Duodenal mucosa (tissue), 2 donors: Measurements from ENCODE around the gene RASSF5.

Experiments
- H3K27ac ChIP-seq: one replicate; pipeline ENCODE4 v1.7.0; 2013; ENCODE audit warnings: low read depth, low read length
- H3K27me3 ChIP-seq, 2 donors: one replicate each; pipeline ENCODE4 v1.7.0; 2013; ENCODE audit warnings: low read length in 2 of 2, control low read depth in 1 of 2; ENCODE audit not compliant: insufficient read depth in 2 of 2, control insufficient read depth in 1 of 2
- H3K36me3 ChIP-seq, 2 donors: one replicate each; pipeline ENCODE4 v1.7.0; 2013; ENCODE audit warnings: low read length in 2 of 2, control low read depth in 1 of 2; ENCODE audit not compliant: insufficient read depth in 2 of 2, control insufficient read depth in 1 of 2
- H3K4me1 ChIP-seq, 2 donors: one replicate each; pipeline ENCODE4 v1.7.0; 2013; ENCODE audit warnings: low read length in 2 of 2, control low read depth in 1 of 2; ENCODE audit not compliant: insufficient read depth in 2 of 2, control insufficient read depth in 1 of 2
- H3K4me3 ChIP-seq, 2 donors: one replicate each; pipeline ENCODE4 v1.7.0; 2013; ENCODE audit warnings: low read length in 2 of 2, low read depth in 1 of 2
- H3K9ac ChIP-seq, 2 donors: one replicate each; pipeline ENCODE4 v1.7.0; 2013; ENCODE audit warnings: low read length in 2 of 2, low read depth in 1 of 2
- H3K9me3 ChIP-seq, 2 donors: one replicate each; pipeline ENCODE4 v1.7.0; 2013; ENCODE audit warnings: low read length in 2 of 2, control low read depth in 1 of 2; ENCODE audit not compliant: control insufficient read depth in 1 of 2

RASSF5 gene

GRCh38 chr1:206503591-206504362, 3.6 kb upstream of the RASSF5 start:
- Histone ChIP-seq H3K27me3 (peaks cover 8 to 9% of the 10 kb centered on the region in 2 donors), H3K4me1 (peaks cover 19 to 30% of the 10 kb centered on the region in 2 donors), H3K9ac (no peak overlapping the region), H3K9me3 (no peaks in the 10 kb centered on the region), H3K27ac (no peak overlapping the region), H3K36me3 (no peaks in the 10 kb centered on the region), H3K4me3 (no peak overlapping the region)

DNA sequence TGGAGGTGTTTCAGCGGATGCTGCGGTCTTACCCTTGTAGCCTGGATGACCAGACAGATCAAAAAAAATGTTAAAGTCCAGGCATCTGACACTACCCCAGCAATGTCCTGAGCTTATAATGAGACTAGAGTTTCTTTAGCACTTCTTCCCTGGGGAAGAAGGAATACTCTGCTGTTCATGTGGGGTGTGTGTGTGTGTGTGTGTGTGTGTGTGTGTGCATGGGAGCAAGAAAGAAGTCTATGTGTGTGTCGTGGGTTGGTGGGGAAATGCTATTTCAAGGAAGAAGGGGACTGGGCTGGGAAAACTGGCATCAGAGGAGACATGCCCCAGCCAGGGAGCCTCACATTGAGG, 3.0 kb upstream of the RASSF5 start:
- no peaks in the 10 kb centered on the region for H3K36me3 ChIP-seq
- peaks cover 19 to 32% of the 10 kb centered on the region in 2 donors for H3K4me1 ChIP-seq
- no peak overlapping the region for H3K9ac ChIP-seq
- no peak overlapping the region for H3K4me3 ChIP-seq
- no peaks in the 10 kb centered on the region for H3K9me3 ChIP-seq
- no peak overlapping the region for H3K27ac ChIP-seq
- H3K27me3 ChIP-seq: peaks cover 8 to 9% of the 10 kb centered on the region in 2 donors

DNA sequence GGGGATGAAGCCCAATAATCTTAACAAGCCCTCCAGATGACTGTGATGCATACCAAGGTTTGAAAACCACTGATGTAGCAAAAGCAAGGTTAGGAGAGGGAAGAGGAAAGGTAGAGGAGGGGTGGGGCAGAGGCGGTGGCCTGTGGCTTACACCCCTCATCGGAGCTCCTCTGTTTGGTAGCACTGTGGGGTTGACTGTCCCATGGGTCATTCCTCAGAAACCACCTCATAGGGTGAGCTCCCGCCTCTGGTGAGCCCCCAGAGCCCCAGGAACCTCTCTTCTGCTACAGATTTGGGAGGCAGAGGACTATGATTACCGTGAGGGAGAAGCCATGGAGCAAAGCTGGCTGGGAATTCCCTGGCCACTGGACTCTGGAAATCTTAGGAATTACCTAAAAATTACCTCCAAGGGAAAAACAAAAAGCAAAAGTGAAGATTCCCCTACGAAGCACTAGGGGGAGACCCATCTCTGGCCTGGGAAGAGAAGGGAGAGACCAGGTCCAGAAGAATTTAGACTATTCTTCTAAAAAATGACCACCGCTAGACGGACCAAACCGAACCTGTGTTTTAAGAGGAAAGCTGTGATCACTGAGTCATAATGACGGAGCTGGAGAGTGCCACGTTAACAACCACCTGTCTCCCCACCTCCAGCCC, 1.5 kb upstream of the RASSF5 start:
- H3K27me3 ChIP-seq: peaks cover 8 to 9% of the 10 kb centered on the region in 2 donors
- peaks cover 19 to 32% of the 10 kb centered on the region in 2 donors for H3K4me1 ChIP-seq
- H3K4me3 ChIP-seq: no peak overlapping the region
- no peak overlapping the region for H3K9ac ChIP-seq
- no peaks in the 10 kb centered on the region for H3K36me3 ChIP-seq
- no peaks in the 10 kb centered on the region for H3K9me3 ChIP-seq
- no peak overlapping the region for H3K27ac ChIP-seq

DNA sequence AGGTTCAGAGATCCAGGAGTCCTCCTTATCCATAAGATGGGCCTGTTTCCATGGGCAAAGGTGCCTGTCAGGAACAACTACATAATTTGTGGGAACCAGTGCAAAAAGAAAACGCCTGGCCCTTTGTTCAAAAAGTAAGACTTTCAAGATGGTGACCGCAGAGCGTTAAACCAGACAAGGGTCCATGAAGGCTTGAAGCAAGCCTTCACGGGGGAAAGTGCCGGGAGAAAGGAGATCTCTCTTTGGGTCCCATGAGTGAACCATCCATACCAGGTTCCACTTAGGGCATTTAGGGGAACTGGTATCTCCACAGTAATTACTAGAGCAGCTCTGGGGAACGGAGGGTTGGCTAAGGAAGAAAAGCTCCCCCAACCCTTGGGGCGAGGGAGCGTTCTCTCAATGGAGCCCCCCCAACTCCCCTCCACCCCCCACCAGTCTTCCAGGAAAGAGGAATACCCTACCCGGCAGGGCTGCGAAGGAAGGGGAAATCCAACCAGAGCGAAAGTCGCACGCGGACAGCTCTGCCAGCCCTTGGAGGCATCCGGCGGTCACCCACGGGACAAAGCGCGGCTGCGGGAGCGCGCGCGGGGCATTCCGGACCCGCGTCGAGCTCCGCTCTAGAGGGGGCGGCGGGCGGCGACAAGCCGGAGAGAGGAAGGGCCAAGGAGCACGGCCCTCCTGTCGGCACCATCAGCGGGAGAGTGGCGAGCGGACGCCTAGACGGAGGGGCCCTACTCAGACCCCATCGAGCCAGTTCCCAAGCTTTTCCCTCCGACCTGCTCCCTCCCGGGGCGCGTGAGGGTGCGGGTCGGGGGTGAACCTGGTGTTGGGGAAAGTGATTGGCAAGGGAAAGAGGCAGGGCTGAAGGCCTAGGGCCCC, 687 bp upstream of the RASSF5 start:
- H3K9ac ChIP-seq: peak overlapping the region in 1 of 2 donors; percentile 40
- no peak overlapping the region for H3K27ac ChIP-seq
- no peaks in the 10 kb centered on the region for H3K9me3 ChIP-seq
- peak overlapping the region; percentile 69 to 81 for H3K4me3 ChIP-seq
- peaks cover 8 to 9% of the 10 kb centered on the region in 2 donors for H3K27me3 ChIP-seq
- H3K36me3 ChIP-seq: no peaks in the 10 kb centered on the region
- peaks cover 16 to 32% of the 10 kb centered on the region in 2 donors for H3K4me1 ChIP-seq

GRCh38 chr1:206508130-206508889, 979 bp downstream of the RASSF5 start:
- no peaks in the 10 kb centered on the region for H3K9me3 ChIP-seq
- no peak overlapping the region for H3K9ac ChIP-seq
- H3K4me3 ChIP-seq: peak overlapping the region; percentile 40 to 81
- H3K4me1 ChIP-seq: peaks cover 29 to 36% of the 10 kb centered on the region in 2 donors
- H3K27me3 ChIP-seq: peaks cover 8 to 9% of the 10 kb centered on the region in 2 donors
- H3K36me3 ChIP-seq: no peaks in the 10 kb centered on the region
- no peak overlapping the region for H3K27ac ChIP-seq

- peak overlapping the region in 1 of 2 donors; percentile 81 for H3K4me3 ChIP-seq
- no peak overlapping the region for H3K9ac ChIP-seq
- H3K4me1 ChIP-seq: peaks cover 26 to 37% of the 10 kb centered on the region in 2 donors
Measured at GRCh38 chr1:206508956-206509355, 1.6 kb downstream of the RASSF5 start.

GRCh38 chr1:206509612-206510257, 2.4 kb downstream of the RASSF5 start:
- Histone ChIP-seq H3K36me3 (no peaks in the 10 kb centered on the region), H3K9me3 (no peaks in the 10 kb centered on the region), H3K27ac (no peak overlapping the region), H3K4me3 (no peak overlapping the region), H3K27me3 (peaks cover 8 to 9% of the 10 kb centered on the region in 2 donors), H3K4me1 (peaks cover 26 to 37% of the 10 kb centered on the region in 2 donors), H3K9ac (no peak overlapping the region)

More at GRCh38 chr1:206508956-206509355, 1.6 kb downstream of the RASSF5 start:
- peaks cover 8 to 9% of the 10 kb centered on the region in 2 donors for H3K27me3 ChIP-seq
- no peaks in the 10 kb centered on the region for H3K36me3 ChIP-seq
- no peak overlapping the region for H3K27ac ChIP-seq
- H3K9me3 ChIP-seq: no peaks in the 10 kb centered on the region

- Histone ChIP-seq H3K27ac (no peak overlapping the region), H3K4me3 (no peak overlapping the region)
Measured at GRCh38 chr1:206510371-206510770, 3.0 kb downstream of the RASSF5 start.

GRCh38 chr1:206511362-206512057, 4.2 kb downstream of the RASSF5 start:
- Histone ChIP-seq H3K4me1 (peaks cover 25 to 26% of the 10 kb centered on the region in 2 donors), H3K4me3 (no peak overlapping the region), H3K9ac (no peak overlapping the region), H3K9me3 (no peaks in the 10 kb centered on the region), H3K27ac (no peak overlapping the region), H3K27me3 (peaks cover 6 to 9% of the 10 kb centered on the region in 2 donors), H3K36me3 (no peaks in the 10 kb centered on the region)

More at GRCh38 chr1:206510371-206510770, 3.0 kb downstream of the RASSF5 start:
- Histone ChIP-seq H3K9me3 (no peaks in the 10 kb centered on the region), H3K4me1 (peaks cover 26 to 33% of the 10 kb centered on the region in 2 donors), H3K27me3 (peaks cover 8 to 9% of the 10 kb centered on the region in 2 donors), H3K9ac (no peak overlapping the region), H3K36me3 (no peaks in the 10 kb centered on the region)
